GM12878 (cell line): ENCODE data around the gene FRRS1L. TPM values are rescaled to one million over a fixed set of nuclear protein-coding genes. Genes with fewer than 3 reads are reported as not detected.

Experiments
- CHD2 ChIP-seq: IDR thresholded peaks from 2 replicates; pipeline ENCODE4 v1.6.1; 2011; ENCODE audit warnings: low read depth, low read length, improper control_type of control experiment, borderline replicate concordance
- EED ChIP-seq: sonication (generic); IDR thresholded peaks from 2 replicates; pipeline ENCODE4 v1.6.1; 2016; ENCODE audit warnings: antibody characterized with exemption, low read depth
- EGR1 ChIP-seq, 2 experiments: IDR thresholded peaks; 1 replicate in 1 of 2; 2 replicates in 1 of 2; pipeline ENCODE4 v1.6.1; 2011 to 2012; ENCODE audit warnings: low read depth in 2 of 2, low read length in 2 of 2, borderline replicate concordance in 1 of 2, mild to moderate bottlenecking in 1 of 2, moderate library complexity in 1 of 2
- HCFC1 ChIP-seq: fragments of 150-350 bp; IDR thresholded peaks from 2 replicates; pipeline ENCODE4 v1.6.1; 2014; ENCODE audit warnings: low read length
- HDGF ChIP-seq: fragments of 450-650 bp; IDR thresholded peaks from 2 replicates; pipeline ENCODE4 v1.6.1; 2016; ENCODE audit warnings: antibody characterized with exemption
- JUNB ChIP-seq: IDR thresholded peaks from 2 replicates; pipeline ENCODE4 v1.6.1; 2016; ENCODE audit warnings: antibody characterized with exemption, mild to moderate bottlenecking
- JUND ChIP-seq: IDR thresholded peaks from 2 replicates; pipeline ENCODE4 v1.6.1; 2012; ENCODE audit warnings: low read depth, mild to moderate bottlenecking, low read length, improper control_type of control experiment, moderate library complexity
- KDM1A ChIP-seq: fragments of 200-600 bp; sonication (generic); IDR thresholded peaks from 2 replicates; pipeline ENCODE4 v1.6.1; 2016; ENCODE audit warnings: borderline replicate concordance
- MEF2A ChIP-seq: IDR thresholded peaks from 2 replicates; pipeline ENCODE4 v1.6.1; 2011; ENCODE audit warnings: low read depth, mild to moderate bottlenecking, low read length, moderate library complexity; ENCODE audit not compliant: insufficient read depth
- MEF2B ChIP-seq: fragments of 450-650 bp; IDR thresholded peaks from 2 replicates; pipeline ENCODE4 v1.6.1; 2018; ENCODE audit warnings: mild to moderate bottlenecking, moderate library complexity; ENCODE audit not compliant: partially characterized antibody, poor library complexity, severe bottlenecking
- MXI1 ChIP-seq: fragments of 150-350 bp; IDR thresholded peaks from 2 replicates; pipeline ENCODE4 v1.6.1; 2011; ENCODE audit warnings: low read depth, mild to moderate bottlenecking, inconsistent platforms, low read length, improper control_type of control experiment
- MYC ChIP-seq: IDR thresholded peaks from 2 replicates; pipeline ENCODE4 v1.6.1; 2011; ENCODE audit warnings: mild to moderate bottlenecking, low read length, moderate library complexity, inconsistent platforms; ENCODE audit not compliant: insufficient read depth, insufficient replicate concordance, insufficient read length, severe bottlenecking
- NR2F1 ChIP-seq: fragments of 450-650 bp; conservative IDR thresholded peaks from 2 replicates; pipeline ENCODE4 v1.6.1; 2017; ENCODE audit warnings: mild to moderate bottlenecking
- POLR2A ChIP-seq: IDR thresholded peaks from 2 replicates; pipeline ENCODE4 v1.6.1; 2011; ENCODE audit warnings: low read depth, mild to moderate bottlenecking, low read length
- RAD51 ChIP-seq: fragments of 450-650 bp; IDR thresholded peaks from 2 replicates; pipeline ENCODE4 v1.6.1; 2016; ENCODE audit warnings: moderate library complexity, mild to moderate bottlenecking, inconsistent platforms
- RBBP5 ChIP-seq: fragments of 200-600 bp; sonication (generic); conservative IDR thresholded peaks from 2 replicates; pipeline ENCODE4 v1.6.1; 2016
- RELA ChIP-seq: fragments of 450-650 bp; IDR thresholded peaks from 2 replicates; pipeline ENCODE4 v1.8.0; 2014; ENCODE audit warnings: borderline replicate concordance; ENCODE audit not compliant: partially characterized antibody
- SMARCA5 ChIP-seq: fragments of 450-650 bp; IDR thresholded peaks from 2 replicates; pipeline ENCODE4 v1.6.1; 2017; ENCODE audit warnings: mild to moderate bottlenecking
- SRF ChIP-seq, 2 experiments: IDR thresholded peaks; 2 replicates each; pipeline ENCODE4 v1.6.1; 2011; ENCODE audit warnings: low read depth in 2 of 2, low read length in 2 of 2, mild to moderate bottlenecking in 1 of 2, moderate library complexity in 1 of 2
- TARDBP ChIP-seq: IDR thresholded peaks from 2 replicates; pipeline ENCODE4 v1.6.1; 2016; ENCODE audit warnings: borderline replicate concordance
- TBL1XR1 ChIP-seq: IDR thresholded peaks from 2 replicates; pipeline ENCODE4 v1.6.1; 2012; ENCODE audit warnings: low read depth, low read length, improper control_type of control experiment
- WRNIP1 ChIP-seq: IDR thresholded peaks from 2 replicates; pipeline ENCODE4 v1.6.1; 2011; ENCODE audit warnings: low read depth, low read length, improper control_type of control experiment, borderline replicate concordance
- polyA plus RNA-seq, 11 experiments: library from polyadenylated mRNA; depleted of rRNA in 4 of 11; unstranded in 6 of 11; stranded (reverse) in 5 of 11; fragments of >200 nt; fragmentation: Nextera tagmentation in 4 of 11; fragmentation: Illumina TruSeq in 1 of 11; extraction: Ambion mirVana in 4 of 11; extraction: Trizol in 1 of 11; gene quantifications; 1 replicate in 1 of 11; 2 replicates in 10 of 11; pipeline versions ENCODE4 v1.2.1 to v1.2.3, GENCODE V29; 2011 to 2016; ENCODE audit warnings: inconsistent platforms in 2 of 11, missing spikeins in 2 of 11, low read depth in 1 of 11
- total RNA-seq, 4 experiments: library from RNA; depleted of rRNA in 3 of 4; stranded (reverse); fragments of >200 nt in 3 of 4; fragmentation: Illumina TruSeq in 1 of 4; extraction: Trizol in 1 of 4; gene quantifications; 2 replicates each; pipeline versions ENCODE4 v1.2.1 to v1.2.3, GENCODE V29; 2013 to 2021
- TF ChIP-seq, protein P1 (sequence below): fragments of 450-650 bp; IDR thresholded peaks from 2 replicates; pipeline ENCODE4 v1.6.1; 2017; ENCODE audit warnings: low read depth, mild to moderate bottlenecking, moderate library complexity
- TF ChIP-seq, protein P2 (sequence below): fragments of 450-650 bp; IDR thresholded peaks from 2 replicates; pipeline ENCODE4 v1.6.1; 2014; ENCODE audit warnings: mild to moderate bottlenecking
- TF ChIP-seq, protein P3 (sequence below): IDR thresholded peaks from 2 replicates; pipeline ENCODE4 v1.6.1; 2012; ENCODE audit warnings: low read depth, low read length, improper control_type of control experiment

The FRRS1L gene
- total and polyA plus RNA-seq, 10 of the 15 experiments (the other 5 are each of a cell fraction or from before 2014, with no cell fraction given) = not detected

DNA sequence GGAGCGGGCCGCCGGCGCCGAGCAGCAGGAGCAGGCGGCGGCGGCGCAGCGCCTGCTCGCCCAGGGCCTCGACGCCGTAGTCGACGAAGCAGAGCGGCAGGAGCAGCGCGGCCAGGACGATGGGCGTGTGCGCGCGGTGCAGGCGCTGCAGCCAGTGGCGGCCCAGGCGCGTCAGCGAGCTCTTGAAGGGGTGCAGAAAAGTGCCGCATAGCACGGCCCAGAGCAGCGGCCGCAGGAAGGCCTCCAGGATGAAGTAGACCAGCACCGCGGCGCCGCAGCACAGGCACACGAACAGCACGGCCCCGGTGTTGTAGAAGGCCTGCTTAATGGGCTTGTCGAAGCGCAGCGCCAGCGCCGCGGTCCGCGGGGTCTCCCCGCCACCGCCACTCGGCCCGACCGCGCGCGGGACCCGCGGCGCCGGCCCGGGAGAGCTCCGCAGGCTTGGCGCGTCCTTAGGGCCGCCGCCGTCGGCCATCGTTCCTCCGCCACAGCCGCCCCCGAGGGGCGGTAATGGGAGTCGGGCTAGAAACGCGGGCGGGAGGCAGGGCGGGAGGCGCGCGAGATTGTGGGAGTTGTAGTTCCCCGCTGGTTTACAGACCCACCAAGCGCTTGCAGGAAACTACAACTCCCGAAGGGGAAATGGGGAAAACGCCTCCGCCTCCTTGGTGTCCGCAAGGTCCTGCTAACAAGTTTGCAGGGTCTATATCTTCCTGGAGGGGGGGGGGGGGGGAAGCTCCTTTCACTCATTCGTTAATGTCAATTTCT lies 47.4 kb downstream of the FRRS1L start, which contains the start of gene TMEM245 (continued):
- TF ChIP-seq, protein P1, sequence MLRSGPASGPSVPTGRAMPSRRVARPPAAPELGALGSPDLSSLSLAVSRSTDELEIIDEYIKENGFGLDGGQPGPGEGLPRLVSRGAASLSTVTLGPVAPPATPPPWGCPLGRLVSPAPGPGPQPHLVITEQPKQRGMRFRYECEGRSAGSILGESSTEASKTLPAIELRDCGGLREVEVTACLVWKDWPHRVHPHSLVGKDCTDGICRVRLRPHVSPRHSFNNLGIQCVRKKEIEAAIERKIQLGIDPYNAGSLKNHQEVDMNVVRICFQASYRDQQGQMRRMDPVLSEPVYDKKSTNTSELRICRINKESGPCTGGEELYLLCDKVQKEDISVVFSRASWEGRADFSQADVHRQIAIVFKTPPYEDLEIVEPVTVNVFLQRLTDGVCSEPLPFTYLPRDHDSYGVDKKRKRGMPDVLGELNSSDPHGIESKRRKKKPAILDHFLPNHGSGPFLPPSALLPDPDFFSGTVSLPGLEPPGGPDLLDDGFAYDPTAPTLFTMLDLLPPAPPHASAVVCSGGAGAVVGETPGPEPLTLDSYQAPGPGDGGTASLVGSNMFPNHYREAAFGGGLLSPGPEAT = peak; percentile 98
- TF ChIP-seq JUND (no peak), SMARCA5 (peak; percentile 65), HDGF (no peak), MEF2B (peak; percentile 57), RBBP5 (no peak), MXI1 (no peak; the same call in 1 of the 2 replicates), JUNB (no peak), HCFC1 (peak; percentile 96), KDM1A (no peak), NR2F1 (peak; percentile 67), EGR1 (IDR thresholded peaks at IDR 0.05; ENCODE audit: borderline replicate concordance in 1 of 2, low read depth in 2 of 2, low read length in 2 of 2) (peak in 1 of 2 experiments; percentile 86; a peak in 2 of 3 replicates), POLR2A (peak; percentile 85), EED (no peak), CHD2 (peak; percentile 99), TBL1XR1 (no peak), TARDBP (peak; percentile 82; the same call in 1 of the 2 replicates), RELA (peak; percentile 11), MYC (peak; percentile 9), MEF2A (0 out of 2 replicates have a peak, but pooled peaks have one; percentile 38), RAD51 (no peak), SRF (IDR thresholded peaks at IDR 0.05; ENCODE audit: low read depth in 2 of 2, low read length in 2 of 2) (no peak), WRNIP1 (0 out of 2 replicates have a peak, but pooled peaks have one; percentile 38)
- TF ChIP-seq, protein P2, sequence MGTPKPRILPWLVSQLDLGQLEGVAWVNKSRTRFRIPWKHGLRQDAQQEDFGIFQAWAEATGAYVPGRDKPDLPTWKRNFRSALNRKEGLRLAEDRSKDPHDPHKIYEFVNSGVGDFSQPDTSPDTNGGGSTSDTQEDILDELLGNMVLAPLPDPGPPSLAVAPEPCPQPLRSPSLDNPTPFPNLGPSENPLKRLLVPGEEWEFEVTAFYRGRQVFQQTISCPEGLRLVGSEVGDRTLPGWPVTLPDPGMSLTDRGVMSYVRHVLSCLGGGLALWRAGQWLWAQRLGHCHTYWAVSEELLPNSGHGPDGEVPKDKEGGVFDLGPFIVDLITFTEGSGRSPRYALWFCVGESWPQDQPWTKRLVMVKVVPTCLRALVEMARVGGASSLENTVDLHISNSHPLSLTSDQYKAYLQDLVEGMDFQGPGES = peak; percentile 21; the same call in 1 of the 2 replicates
- TF ChIP-seq, protein P3, sequence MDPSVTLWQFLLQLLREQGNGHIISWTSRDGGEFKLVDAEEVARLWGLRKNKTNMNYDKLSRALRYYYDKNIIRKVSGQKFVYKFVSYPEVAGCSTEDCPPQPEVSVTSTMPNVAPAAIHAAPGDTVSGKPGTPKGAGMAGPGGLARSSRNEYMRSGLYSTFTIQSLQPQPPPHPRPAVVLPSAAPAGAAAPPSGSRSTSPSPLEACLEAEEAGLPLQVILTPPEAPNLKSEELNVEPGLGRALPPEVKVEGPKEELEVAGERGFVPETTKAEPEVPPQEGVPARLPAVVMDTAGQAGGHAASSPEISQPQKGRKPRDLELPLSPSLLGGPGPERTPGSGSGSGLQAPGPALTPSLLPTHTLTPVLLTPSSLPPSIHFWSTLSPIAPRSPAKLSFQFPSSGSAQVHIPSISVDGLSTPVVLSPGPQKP = peak; percentile 58; the same call in 1 of the 2 replicates
